SK-N-SH (cell line): Measurements from ENCODE around the gene CNTNAP2. TPM values are rescaled to one million over a fixed set of nuclear protein-coding genes. Genes with fewer than 3 reads are reported as not detected.

Experiments
- CTCF ChIA-PET: fragments of 300-600, 350-600 bp; formaldehyde crosslinking; extraction: SDS; loops from one replicate; lab custom pipeline; 2021; lab: Yijun Ruan, JAX
- POLR2A ChIA-PET: fragments of 350-600 bp; sonication (Branson Sonifier 250); formaldehyde crosslinking; extraction: SDS; loops from one replicate; lab custom pipeline; 2020; ENCODE audit warnings: antibody characterized with exemption, inconsistent platforms; lab: Yijun Ruan, JAX
- DNase-seq: peaks from one replicate; pipeline ENCODE4 v3.0.0; 2012
- H2AFZ ChIP-seq: fragments of 200-600 bp; sonication (generic); 2 replicates; pipeline ENCODE4 v1.8.1; 2016; ENCODE audit warnings: antibody characterized with exemption, mild to moderate bottlenecking, low read depth
- H3F3A ChIP-seq: fragments of 200-600 bp; sonication (generic); replicated peaks from 2 replicates; pipeline ENCODE3; 2016; ENCODE audit warnings: antibody characterized with exemption, mild to moderate bottlenecking; ENCODE audit not compliant: insufficient read depth
- H3K27ac ChIP-seq, 2 experiments: fragments of 200-500 bp in 1 of 2; fragments of 200-600 bp in 1 of 2; sonication (Bioruptor generic) in 1 of 2; sonication (generic), shearing (Covaris generic) in 1 of 2; 2 replicates each; pipeline versions ENCODE4 v1.5.1 to v1.6.1; 2014 to 2016; ENCODE audit warnings: low read depth in 2 of 2, inconsistent platforms in 1 of 2, low read length in 1 of 2, mild to moderate bottlenecking in 1 of 2, mixed read lengths in 1 of 2
- H3K27me3 ChIP-seq: fragments of 200-600 bp; sonication (generic), shearing (Covaris generic); 2 replicates; pipeline ENCODE4 v1.6.1; 2016; ENCODE audit warnings: mixed run types; ENCODE audit not compliant: insufficient read depth
- H3K36me3 ChIP-seq, 2 experiments: fragments of 200-500 bp in 1 of 2; fragments of 200-600 bp in 1 of 2; sonication (Bioruptor generic) in 1 of 2; sonication (generic) in 1 of 2; replicated peaks in 1 of 2; 2 replicates each; pipeline versions ENCODE3 to v1.5.1; 2014 to 2016; ENCODE audit warnings: low read length in 1 of 2, mild to moderate bottlenecking in 1 of 2; ENCODE audit not compliant: insufficient read depth in 2 of 2, control insufficient read depth in 1 of 2
- H3K4me1 ChIP-seq, 2 experiments: fragments of 200-500 bp in 1 of 2; fragments of 200-600 bp in 1 of 2; sonication (Bioruptor generic) in 1 of 2; sonication (generic), shearing (Covaris generic) in 1 of 2; 2 replicates each; pipeline versions ENCODE4 v1.5.1 to v1.6.1; 2014 to 2016; ENCODE audit warnings: low read depth in 1 of 2, low read length in 1 of 2, mixed run types in 1 of 2; ENCODE audit not compliant: insufficient read depth in 2 of 2, control insufficient read depth in 1 of 2
- H3K4me2 ChIP-seq: fragments of 200-600 bp; sonication (generic), shearing (Covaris generic); 2 replicates; pipeline ENCODE4 v1.6.1; 2017; ENCODE audit warnings: mixed run types
- H3K4me3 ChIP-seq, 2 experiments: fragments of 200-500 bp in 1 of 2; fragments of 200-600 bp in 1 of 2; sonication (Bioruptor generic) in 1 of 2; sonication (generic), shearing (Covaris generic) in 1 of 2; 2 replicates each; pipeline versions ENCODE4 v1.5.1 to v1.8.1; 2014 to 2016; ENCODE audit warnings: low read depth in 2 of 2, inconsistent platforms in 1 of 2, low read length in 1 of 2, mild to moderate bottlenecking in 1 of 2, mixed read lengths in 1 of 2, moderate library complexity in 1 of 2
- H3K79me2 ChIP-seq: fragments of 200-600 bp; sonication (generic); 2 replicates; pipeline ENCODE4 v1.8.1; 2017; ENCODE audit warnings: mild to moderate bottlenecking; ENCODE audit not compliant: insufficient read depth
- H3K9ac ChIP-seq: fragments of 200-600 bp; sonication (generic); 2 replicates; pipeline ENCODE4 v1.6.1; 2017; ENCODE audit warnings: mixed run types
- H3K9me2 ChIP-seq: fragments of 200-600 bp; sonication (generic); 2 replicates; pipeline ENCODE4 v1.6.1; 2017; ENCODE audit warnings: mixed run types
- H3K9me3 ChIP-seq: fragments of 200-600 bp; sonication (generic); 2 replicates; pipeline ENCODE4 v1.6.1; 2017; ENCODE audit warnings: mixed run types, mild to moderate bottlenecking, moderate library complexity
- H4K20me1 ChIP-seq: fragments of 200-600 bp; sonication (generic); 2 replicates; pipeline ENCODE4 v1.6.1; 2017; ENCODE audit warnings: mild to moderate bottlenecking, mixed run types; ENCODE audit not compliant: insufficient read depth
- EZH2phosphoT487 ChIP-seq: fragments of 200-600 bp; sonication (generic); IDR thresholded peaks from 2 replicates; pipeline ENCODE4 v1.6.1; 2017; ENCODE audit warnings: low read depth, mixed run types, mild to moderate bottlenecking, antibody characterized with exemption, moderate library complexity, borderline replicate concordance
- MEF2A ChIP-seq: IDR thresholded peaks from 2 replicates; pipeline ENCODE4 v1.4.0; 2012; ENCODE audit warnings: low read depth, borderline replicate concordance
- MXI1 ChIP-seq: IDR thresholded peaks from 2 replicates; pipeline ENCODE4 v1.6.1; 2012; ENCODE audit warnings: mild to moderate bottlenecking, low read depth, low read length, improper control_type of control experiment
- PBX3 ChIP-seq: IDR thresholded peaks from 2 replicates; pipeline ENCODE4; 2012
- POLR2AphosphoS5 ChIP-seq: IDR thresholded peaks from 2 replicates; pipeline ENCODE4 v1.6.1; 2012; ENCODE audit warnings: low read depth, low read length
- RAD21 ChIP-seq: IDR thresholded peaks from 2 replicates; pipeline ENCODE4 v1.6.1; 2012; ENCODE audit warnings: mild to moderate bottlenecking, low read length
- REST ChIP-seq: IDR thresholded peaks from 2 replicates; pipeline ENCODE4 v1.6.1; 2012; ENCODE audit warnings: mild to moderate bottlenecking, low read depth, low read length, moderate library complexity
- RFX5 ChIP-seq: IDR thresholded peaks from 2 replicates; pipeline ENCODE4 v1.6.1; 2012; ENCODE audit warnings: mild to moderate bottlenecking, improper control_type of control experiment, low read length
- TAF1 ChIP-seq: IDR thresholded peaks from 2 replicates; pipeline ENCODE4 v1.6.1; 2012; ENCODE audit warnings: low read depth, mild to moderate bottlenecking, low read length, moderate library complexity, borderline replicate concordance
- TCF12 ChIP-seq: IDR thresholded peaks from 2 replicates; pipeline ENCODE4 v1.4.0; 2012
- TEAD4 ChIP-seq: IDR thresholded peaks from 2 replicates; pipeline ENCODE4 v1.4.0; 2012; ENCODE audit warnings: mild to moderate bottlenecking, borderline replicate concordance; ENCODE audit not compliant: insufficient read depth
- USF1 ChIP-seq: IDR thresholded peaks from 2 replicates; pipeline ENCODE4 v1.4.0; 2012; ENCODE audit warnings: low read depth, borderline replicate concordance
- ZBTB33 ChIP-seq: IDR thresholded peaks from 2 replicates; pipeline ENCODE4 v1.4.0; 2012; ENCODE audit warnings: low read depth, borderline replicate concordance
- WGBS: methylation state at CpG from one replicate; pipeline ENCODE4 v1.1.6; 2017; ENCODE audit warnings: low lambda C conversion rate; 5-methylcytosine and 5-hydroxymethylcytosine counted together
- polyA plus RNA-seq, 3 experiments: library from polyadenylated mRNA; depleted of rRNA; stranded (reverse); fragments of >200 nt; gene quantifications; 2 replicates each; pipeline ENCODE4 v1.2.3, GENCODE V29; 2012
- TF ChIP-seq, protein P1 (sequence below): IDR thresholded peaks from 2 replicates; pipeline ENCODE4 v1.4.0; 2012; ENCODE audit warnings: low read depth
- TF ChIP-seq, protein P2 (sequence below): fragments of 150-350 bp; IDR thresholded peaks from 2 replicates; pipeline ENCODE4 v1.6.1; 2017; ENCODE audit warnings: antibody characterized with exemption, low read length, low read depth, borderline replicate concordance

The CNTNAP2 gene
- polyA plus RNA-seq, 1 of the 3 experiments (the other 2 are of a cell fraction): 3.4 TPM

DNA sequence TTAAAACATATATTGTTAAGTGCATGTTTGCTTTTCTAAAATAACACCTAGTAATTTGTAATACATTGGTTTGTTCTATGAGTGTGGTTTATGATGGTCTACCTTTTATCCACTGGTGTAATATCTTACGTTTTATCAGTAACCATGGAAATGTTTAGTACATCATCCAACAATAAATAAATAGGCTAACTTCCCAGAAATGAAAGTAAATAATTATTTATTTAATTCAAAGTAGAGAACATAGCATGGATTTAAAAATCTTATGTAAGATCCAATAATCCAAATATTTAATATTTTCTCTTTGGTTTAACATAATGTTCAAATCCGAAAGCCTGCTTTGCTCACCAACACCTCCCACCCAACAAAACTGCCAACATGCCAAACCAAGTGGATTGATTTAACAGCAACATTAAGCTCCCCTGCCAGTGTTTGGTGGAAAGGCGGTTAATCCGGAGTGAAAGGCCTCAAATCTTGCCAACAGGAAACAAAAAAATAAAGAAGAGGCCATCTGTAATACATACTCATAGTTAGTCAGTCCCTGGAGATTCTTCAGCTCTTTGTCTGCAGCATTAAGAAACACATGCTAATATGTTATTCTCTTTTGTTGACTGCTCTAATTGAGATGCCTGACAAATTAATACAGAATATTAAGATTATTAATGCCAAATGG, 897.8 kb downstream of the CNTNAP2 start:
- H3K36me3 ChIP-seq: no peaks in the 10 kb centered on the region
- peak overlapping the region in 1 of 2 experiments; percentile 31; a peak in 2 of 4 replicates for H3K27ac ChIP-seq
- ChIA-PET CTCF (interaction anchor here (1.0 to 1.2 kb wide), 2 partner anchors 12 to 25 kb away, joined by 3 to 4 read pairs; no protein-coding TSS in a partner anchor), POLR2A (no interaction called here)
- H2AFZ ChIP-seq: no peak overlapping the region; the same call in 1 of the 2 replicates
- WGBS: 49% methylated on average over 4 of the region's 4 CpGs
- no peak overlapping the region for H3K4me3 ChIP-seq
- H3K27me3 ChIP-seq: no peaks in the 10 kb centered on the region
- peaks cover 2 to 32% of the 10 kb centered on the region in 2 experiments for H3K4me1 ChIP-seq
- H4K20me1 ChIP-seq: no peaks in the 10 kb centered on the region
- no peaks in the 10 kb centered on the region for H3F3A ChIP-seq
- H3K79me2 ChIP-seq: no peaks in the 10 kb centered on the region
- 0 out of 2 replicates have a peak overlapping the region, but pooled peaks have one; percentile 15 for H3K4me2 ChIP-seq
- no peaks in the 10 kb centered on the region for H3K9me2 ChIP-seq
- H3K9ac ChIP-seq: no peak overlapping the region
- no peak for DNase-seq
- H3K9me3 ChIP-seq: no peaks in the 10 kb centered on the region
- no peak for TF ChIP-seq MEF2A
- TF ChIP-seq PBX3: peak; percentile 30; the same call in 1 of the 2 replicates
- TF ChIP-seq TCF12: peak; percentile 11; the same call in 1 of the 2 replicates
- TF ChIP-seq, protein P1, sequence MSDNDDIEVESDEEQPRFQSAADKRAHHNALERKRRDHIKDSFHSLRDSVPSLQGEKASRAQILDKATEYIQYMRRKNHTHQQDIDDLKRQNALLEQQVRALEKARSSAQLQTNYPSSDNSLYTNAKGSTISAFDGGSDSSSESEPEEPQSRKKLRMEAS: no peak

DNA sequence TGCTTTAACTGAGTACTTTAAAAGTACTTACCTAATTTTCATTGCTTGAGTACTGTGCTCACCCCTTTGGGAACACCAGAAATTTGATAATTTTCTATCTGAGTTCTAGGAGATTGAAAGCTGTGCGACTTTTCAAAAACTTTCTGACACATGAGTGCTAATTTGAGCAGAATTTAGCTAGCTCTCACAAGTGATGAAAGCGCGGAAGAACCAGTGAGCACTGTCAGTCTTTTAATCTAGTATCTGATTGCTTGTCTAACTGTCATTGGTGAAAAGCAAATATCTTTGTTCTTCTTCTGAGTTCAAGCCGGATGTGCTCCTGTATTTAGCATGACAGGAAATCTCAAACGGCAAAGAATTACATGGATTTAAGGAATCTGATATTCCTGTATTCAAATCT, 899.4 kb downstream of the CNTNAP2 start:
- H3K36me3 ChIP-seq: no peaks in the 10 kb centered on the region
- CTCF ChIA-PET: interaction anchor here (1.1 kb wide), 1 partner anchor 33 kb away, joined by 3 read pairs; no protein-coding TSS in a partner anchor
- POLR2A ChIA-PET: no interaction called here
- H3K4me1 ChIP-seq: peaks cover 2 to 32% of the 10 kb centered on the region in 2 experiments
- H3K9me2 ChIP-seq: no peaks in the 10 kb centered on the region
- H4K20me1 ChIP-seq: no peaks in the 10 kb centered on the region
- no peak overlapping the region for H3K4me3 ChIP-seq
- H3F3A ChIP-seq: no peaks in the 10 kb centered on the region
- WGBS: 80% methylated on average over 5 of the region's 5 CpGs
- H3K27me3 ChIP-seq: no peaks in the 10 kb centered on the region
- no peaks in the 10 kb centered on the region for H3K79me2 ChIP-seq
- no peak overlapping the region for H2AFZ ChIP-seq
- H3K27ac ChIP-seq: no peak overlapping the region
- no peaks in the 10 kb centered on the region for H3K9me3 ChIP-seq
- H3K4me2 ChIP-seq: no peak overlapping the region
- DNase-seq: no peak
- no peak overlapping the region for H3K9ac ChIP-seq
- TF ChIP-seq POLR2AphosphoS5: no peak
- TF ChIP-seq MXI1: no peak
- TF ChIP-seq MEF2A: no peak
- TF ChIP-seq TEAD4: no peak
- no peak for TF ChIP-seq ZBTB33
- TF ChIP-seq, protein P2, sequence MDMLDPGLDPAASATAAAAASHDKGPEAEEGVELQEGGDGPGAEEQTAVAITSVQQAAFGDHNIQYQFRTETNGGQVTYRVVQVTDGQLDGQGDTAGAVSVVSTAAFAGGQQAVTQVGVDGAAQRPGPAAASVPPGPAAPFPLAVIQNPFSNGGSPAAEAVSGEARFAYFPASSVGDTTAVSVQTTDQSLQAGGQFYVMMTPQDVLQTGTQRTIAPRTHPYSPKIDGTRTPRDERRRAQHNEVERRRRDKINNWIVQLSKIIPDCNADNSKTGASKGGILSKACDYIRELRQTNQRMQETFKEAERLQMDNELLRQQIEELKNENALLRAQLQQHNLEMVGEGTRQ: no peak
- no peak for TF ChIP-seq USF1
- TF ChIP-seq REST: no peak
- TF ChIP-seq PBX3: no peak
- TF ChIP-seq EZH2phosphoT487: no peak
- no peak for TF ChIP-seq TAF1
- no peak for TF ChIP-seq RFX5
- no peak for TF ChIP-seq RAD21
